Activated CD4-positive, alpha-beta T cell treated with anti-CD3 and anti-CD28 coated beads, Interleukin-2, Interleukin-6, amounts not matched to agents 100 ng/mL and 50 ng/mL, durations not matched to agents 16 hours and 8 hours (primary cell): ENCODE results near the gene JOSD1.

Experiments
- DNase-seq: peaks from one replicate; pipeline ENCODE4 v3.0.0-alpha.2; 2020

The JOSD1 gene

GRCh38 chr22:38710866-38711265 lies 10.1 kb upstream of the JOSD1 start:
- no peak for DNase-seq

- no peak for DNase-seq
These were observed 9.6 kb upstream of the JOSD1 start for GRCh38 chr22:38710351-38710750.

- no peak for DNase-seq
These were observed 8.6 kb upstream of the JOSD1 start for GRCh38 chr22:38709306-38709705.

GRCh38 chr22:38707984-38708383 lies 7.2 kb upstream of the JOSD1 start:
- DNase-seq: no peak

- DNase-seq: peak; percentile 61
These were observed 6.6 kb upstream of the JOSD1 start for GRCh38 chr22:38707346-38707745.

GRCh38 chr22:38706901-38707195 lies 6.1 kb upstream of the JOSD1 start:
- no peak for DNase-seq

GRCh38 chr22:38706101-38706900 lies 5.6 kb upstream of the JOSD1 start:
- DNase-seq: peak; percentile 45

GRCh38 chr22:38705235-38706100 lies 4.7 kb upstream of the JOSD1 start, which contains the start of gene GTPBP1:
Gene GTPBP1 (plus strand): TSS chr22:38705944. CDS start chr22:38705956, 12 bp downstream.
- peak; percentile 99 for DNase-seq

GRCh38 chr22:38704654-38705234 lies 4.0 kb upstream of the JOSD1 start:
- DNase-seq: no peak

- no peak for DNase-seq
These were observed 414 bp downstream of the JOSD1 start for GRCh38 chr22:38700270-38700788.

GRCh38 chr22:38699784-38700183 lies 959 bp downstream of the JOSD1 start:
- no peak for DNase-seq

GRCh38 chr22:38699143-38699542 lies 1.6 kb downstream of the JOSD1 start:
- DNase-seq: no peak

- no peak for DNase-seq
These were observed 2.2 kb downstream of the JOSD1 start for GRCh38 chr22:38698407-38699094.

GRCh38 chr22:38697425-38698089 lies 3.2 kb downstream of the JOSD1 start:
- no peak for DNase-seq

- peak; percentile 74 for DNase-seq
These were observed 3.9 kb downstream of the JOSD1 start for GRCh38 chr22:38696606-38697424.

- no peak for DNase-seq
These were observed 5.8 kb downstream of the JOSD1 start for GRCh38 chr22:38694940-38695339.

- no peak for DNase-seq
These were observed 6.7 kb downstream of the JOSD1 start for GRCh38 chr22:38694049-38694448.

- no peak for DNase-seq
These were observed 11.1 kb downstream of the JOSD1 start for GRCh38 chr22:38689651-38690050.

- DNase-seq: no peak
These were observed 15.0 kb downstream of the JOSD1 start for GRCh38 chr22:38685761-38686160.

GRCh38 chr22:38684895-38685294 lies 15.8 kb downstream of the JOSD1 start:
- DNase-seq: no peak

GRCh38 chr22:38681582-38682335 lies 19.0 kb downstream of the JOSD1 start, which contains the start of gene TOMM22:
Gene TOMM22 (plus strand): TSS chr22:38681957. CDS start chr22:38681979, 22 bp downstream.
- peak; percentile 93 for DNase-seq
